ENCODE results near the gene LRRC15.

The LRRC15 gene

GRCh38 chr3:194384156-194384555 lies 14.6 kb upstream of the LRRC15 start:
- DNase-seq = peak; percentile 37

GRCh38 chr3:194383276-194383940 lies 13.9 kb upstream of the LRRC15 start:
- DNase-seq = no peak

GRCh38 chr3:194382892-194383223 lies 13.3 kb upstream of the LRRC15 start:
- no peak for DNase-seq

- DNase-seq = peak; percentile 34
These were observed 12.8 kb upstream of the LRRC15 start for GRCh38 chr3:194382196-194382891.

GRCh38 chr3:194381460-194381875 lies 11.9 kb upstream of the LRRC15 start:
- DNase-seq = no peak

GRCh38 chr3:194380326-194380725 lies 10.8 kb upstream of the LRRC15 start:
- no peak for DNase-seq

- no peak for DNase-seq
These were observed 10.1 kb upstream of the LRRC15 start for GRCh38 chr3:194379651-194380050.

GRCh38 chr3:194379231-194379630 lies 9.7 kb upstream of the LRRC15 start:
- no peak for DNase-seq

GRCh38 chr3:194377708-194378107 lies 8.2 kb upstream of the LRRC15 start:
- DNase-seq = no peak

- DNase-seq = no peak
These were observed 6.7 kb upstream of the LRRC15 start for GRCh38 chr3:194376241-194376560.

GRCh38 chr3:194375473-194376240 lies 6.1 kb upstream of the LRRC15 start:
- no peak for DNase-seq

GRCh38 chr3:194374935-194375334 lies 5.4 kb upstream of the LRRC15 start:
- no peak for DNase-seq

GRCh38 chr3:194373899-194374298 lies 4.4 kb upstream of the LRRC15 start:
- no peak for DNase-seq

- no peak for DNase-seq
These were observed 3.5 kb upstream of the LRRC15 start for GRCh38 chr3:194373028-194373427.

- DNase-seq = no peak
These were observed 1.2 kb upstream of the LRRC15 start for GRCh38 chr3:194370753-194371152.

GRCh38 chr3:194368918-194369317 lies 625 bp downstream of the LRRC15 start:
- DNase-seq = no peak

GRCh38 chr3:194367992-194368841 lies 1.3 kb downstream of the LRRC15 start:
- DNase-seq = peak; percentile 66

GRCh38 chr3:194365978-194366490 lies 3.5 kb downstream of the LRRC15 start:
- no peak for DNase-seq

GRCh38 chr3:194365526-194365925 lies 4.0 kb downstream of the LRRC15 start:
- no peak for DNase-seq

GRCh38 chr3:194364652-194365434 lies 4.7 kb downstream of the LRRC15 start:
- peak; percentile 82 for DNase-seq

GRCh38 chr3:194364314-194364651 lies 5.3 kb downstream of the LRRC15 start:
- no peak for DNase-seq

GRCh38 chr3:194360568-194360967 lies 9.0 kb downstream of the LRRC15 start:
- no peak for DNase-seq

Measured in right forelimb (tissue), 1 donor.